IPS-20b (cell line): Measurements from ENCODE around the gene ROPN1L.

Experiments used
- H3K27ac ChIP-seq: one replicate; pipeline ENCODE4 v1.5.1; 2013; ENCODE audit warnings: low read length
- H3K27me3 ChIP-seq: 2 replicates; pipeline ENCODE4 v1.6.1; 2013; ENCODE audit warnings: mild to moderate bottlenecking, low read length, inconsistent platforms; ENCODE audit not compliant: insufficient read depth
- H3K36me3 ChIP-seq: 2 replicates; pipeline ENCODE4 v1.6.1; 2013; ENCODE audit warnings: low read depth, mild to moderate bottlenecking, inconsistent platforms, low read length, moderate library complexity; ENCODE audit not compliant: insufficient read depth
- H3K4me1 ChIP-seq: 2 replicates; pipeline ENCODE4 v1.6.1; 2013; ENCODE audit warnings: mild to moderate bottlenecking, control low read depth, inconsistent platforms, low read length, moderate library complexity; ENCODE audit not compliant: insufficient read depth
- H3K4me3 ChIP-seq: 2 replicates; pipeline ENCODE4 v1.5.1; 2013; ENCODE audit warnings: mild to moderate bottlenecking, low read length, inconsistent platforms
- H3K9ac ChIP-seq: 2 replicates; pipeline ENCODE4 v1.6.1; 2013; ENCODE audit warnings: low read depth, mild to moderate bottlenecking, inconsistent platforms, low read length, moderate library complexity
- H3K9me3 ChIP-seq: 2 replicates; pipeline ENCODE4 v1.6.1; 2013; ENCODE audit warnings: mild to moderate bottlenecking, low read depth, low read length, inconsistent platforms; ENCODE audit not compliant: insufficient read depth

The ROPN1L gene

DNA sequence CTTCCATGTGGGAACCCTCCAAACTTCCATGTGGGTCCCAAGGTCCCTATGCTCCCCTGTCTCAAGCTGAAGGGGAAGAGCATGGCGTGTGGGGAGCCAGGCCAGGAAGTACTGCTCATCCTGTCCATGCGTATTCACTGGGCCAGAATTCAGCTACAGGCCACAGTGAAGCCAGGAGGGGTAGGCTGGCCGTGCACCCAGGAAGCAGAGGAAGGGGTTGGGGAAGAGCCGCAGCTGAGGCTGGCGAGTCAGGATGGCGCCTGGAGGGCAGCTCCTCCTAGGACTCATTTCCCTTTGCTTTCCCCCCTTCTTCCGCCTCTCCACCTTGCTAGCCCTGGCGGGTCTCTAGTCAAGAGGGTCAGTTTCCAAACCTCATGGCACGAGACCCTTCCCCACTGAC, 57.4 kb downstream of the ROPN1L start:
- H3K27ac ChIP-seq = no peak overlapping the region

DNA sequence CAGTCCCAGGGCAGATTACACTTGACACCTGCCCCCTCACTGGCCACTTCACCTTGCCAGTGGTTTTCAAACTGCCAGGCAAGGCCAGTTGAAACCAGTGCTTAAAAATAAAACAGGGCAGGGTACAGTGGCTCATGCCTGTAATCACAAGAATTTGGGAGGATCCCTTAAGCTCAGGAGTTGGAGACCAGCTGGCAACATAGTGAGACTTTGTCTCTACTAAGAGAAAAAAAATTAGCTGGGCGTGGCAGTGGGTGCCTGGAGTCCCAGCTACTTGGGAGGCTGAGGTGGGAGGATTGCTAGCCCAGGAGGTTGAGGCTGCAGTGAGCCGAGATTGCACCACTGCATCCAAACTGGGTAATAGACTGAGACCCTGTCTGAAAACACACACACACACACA, 58.1 kb downstream of the ROPN1L start:
- H3K4me1 ChIP-seq = peaks cover 3% of the 10 kb centered on the region; the same call in 1 of the 2 replicates
- H3K27ac ChIP-seq = no peak overlapping the region
- no peak overlapping the region for H3K4me3 ChIP-seq
- H3K9ac ChIP-seq = no peak overlapping the region
- peaks cover 6% of the 10 kb centered on the region for H3K9me3 ChIP-seq
- H3K27me3 ChIP-seq = no peaks in the 10 kb centered on the region
- H3K36me3 ChIP-seq = no peaks in the 10 kb centered on the region; the same call in 1 of the 2 replicates

More for the DNA sequence above, 57.4 kb downstream of the ROPN1L start:
- Histone ChIP-seq H3K9me3 (peaks cover 13% of the 10 kb centered on the region), H3K4me3 (no peak overlapping the region), H3K4me1 (peaks cover 3% of the 10 kb centered on the region; the same call in 1 of the 2 replicates), H3K36me3 (no peaks in the 10 kb centered on the region; the same call in 1 of the 2 replicates), H3K27me3 (no peaks in the 10 kb centered on the region), H3K9ac (no peak overlapping the region)

DNA sequence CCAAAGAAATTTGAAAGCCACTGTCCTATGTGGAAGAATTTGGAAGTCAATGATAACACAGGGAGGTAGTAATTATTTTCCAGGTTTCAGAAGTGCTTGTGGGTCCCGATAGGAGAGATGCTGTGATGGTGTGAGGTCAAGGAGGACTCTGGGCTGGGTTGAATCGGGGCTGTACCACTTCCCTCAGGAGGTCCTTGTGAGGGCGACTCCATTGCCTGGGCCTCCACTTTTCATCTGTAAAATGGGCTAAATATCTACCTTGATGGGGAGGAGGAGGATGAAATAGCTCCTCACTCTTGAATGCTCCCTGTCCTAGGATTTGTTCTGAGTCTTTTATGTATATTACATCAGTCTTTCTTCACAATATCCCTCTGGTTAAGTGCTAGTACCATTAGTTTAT, 59.0 kb downstream of the ROPN1L start:
- Histone ChIP-seq H3K36me3 (no peaks in the 10 kb centered on the region), H3K9ac (no peak overlapping the region), H3K4me3 (no peak overlapping the region), H3K9me3 (no peaks in the 10 kb centered on the region), H3K27ac (no peak overlapping the region), H3K27me3 (no peaks in the 10 kb centered on the region), H3K4me1 (peaks cover 3% of the 10 kb centered on the region; the same call in 1 of the 2 replicates)

DNA sequence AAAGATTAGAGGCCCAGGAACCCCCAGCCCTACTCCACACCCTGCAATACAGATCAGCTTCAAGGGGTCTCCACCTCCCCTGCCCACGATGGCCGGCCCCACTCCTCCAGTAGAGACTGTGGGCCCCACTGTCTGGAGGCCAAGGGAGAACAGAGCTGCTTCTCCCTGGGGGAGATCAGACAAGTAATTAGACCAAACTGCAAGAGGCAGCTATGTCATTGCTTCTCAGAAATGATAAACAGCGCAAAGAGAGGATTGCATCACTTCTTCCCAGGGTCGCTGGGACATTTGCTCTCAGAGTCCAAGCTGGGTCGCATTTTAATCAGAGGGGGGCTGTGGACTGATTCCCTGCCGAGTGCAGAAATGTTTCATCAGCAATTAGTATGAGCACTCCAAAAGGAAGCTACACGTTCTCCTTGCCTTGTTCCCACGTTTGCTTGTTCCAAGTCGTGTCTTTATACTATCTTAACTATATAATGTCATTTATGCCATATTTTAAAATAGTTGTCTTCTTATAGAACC, 59.9 kb downstream of the ROPN1L start:
- Histone ChIP-seq H3K9me3 (no peaks in the 10 kb centered on the region), H3K4me1 (peaks cover 3% of the 10 kb centered on the region; the same call in 1 of the 2 replicates), H3K27me3 (no peaks in the 10 kb centered on the region), H3K36me3 (no peaks in the 10 kb centered on the region), H3K27ac (no peak overlapping the region), H3K4me3 (no peak overlapping the region), H3K9ac (no peak overlapping the region)

DNA sequence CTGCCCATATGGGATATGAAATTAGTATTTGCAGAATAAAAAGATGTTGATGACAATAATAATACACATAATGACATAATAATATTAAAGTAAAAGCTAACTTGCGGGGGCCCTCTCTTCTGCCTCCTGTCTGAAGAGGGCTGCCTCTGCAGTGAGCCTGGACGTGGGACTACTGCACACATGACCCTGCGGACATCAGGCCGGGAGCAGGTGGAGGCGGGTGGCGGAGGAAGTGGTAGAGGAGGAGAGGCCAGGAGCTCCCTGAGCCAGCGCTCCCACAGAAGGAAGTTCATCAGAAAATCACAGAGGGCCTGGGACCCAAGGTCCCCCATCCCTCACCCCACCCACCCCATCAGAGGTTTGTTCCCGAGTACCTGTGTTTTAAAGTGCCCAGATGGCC, 60.5 kb downstream of the ROPN1L start:
- H3K4me1 ChIP-seq = peaks cover 3% of the 10 kb centered on the region; the same call in 1 of the 2 replicates
- no peaks in the 10 kb centered on the region for H3K9me3 ChIP-seq
- H3K27me3 ChIP-seq = no peaks in the 10 kb centered on the region
- no peak overlapping the region for H3K4me3 ChIP-seq
- no peak overlapping the region for H3K27ac ChIP-seq
- H3K9ac ChIP-seq = no peak overlapping the region
- H3K36me3 ChIP-seq = no peaks in the 10 kb centered on the region

DNA sequence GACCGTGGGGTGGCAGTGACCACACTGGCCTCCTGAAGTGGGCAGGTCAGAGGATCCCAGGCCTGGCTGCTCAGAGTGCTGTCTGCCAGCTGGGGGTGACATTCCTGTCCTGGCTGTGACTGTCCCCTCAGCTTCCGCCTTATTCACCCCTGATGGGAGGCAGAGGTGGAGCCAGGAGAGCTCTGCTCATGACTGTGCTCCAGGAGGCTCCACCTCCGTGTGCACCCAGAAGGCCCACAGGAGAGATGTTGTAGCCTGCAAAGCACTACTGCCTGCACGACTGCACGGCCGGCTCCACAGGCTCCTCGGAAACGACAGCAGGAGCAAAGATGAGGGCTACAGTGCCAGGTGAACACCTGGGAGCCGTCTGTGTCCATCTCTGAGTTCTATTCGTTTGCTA, 60.9 kb downstream of the ROPN1L start:
- no peak overlapping the region for H3K4me3 ChIP-seq
- no peaks in the 10 kb centered on the region for H3K27me3 ChIP-seq
- H3K9me3 ChIP-seq = no peaks in the 10 kb centered on the region
- no peaks in the 10 kb centered on the region for H3K36me3 ChIP-seq
- H3K27ac ChIP-seq = no peak overlapping the region
- peaks cover 3% of the 10 kb centered on the region for H3K4me1 ChIP-seq
- no peak overlapping the region for H3K9ac ChIP-seq

DNA sequence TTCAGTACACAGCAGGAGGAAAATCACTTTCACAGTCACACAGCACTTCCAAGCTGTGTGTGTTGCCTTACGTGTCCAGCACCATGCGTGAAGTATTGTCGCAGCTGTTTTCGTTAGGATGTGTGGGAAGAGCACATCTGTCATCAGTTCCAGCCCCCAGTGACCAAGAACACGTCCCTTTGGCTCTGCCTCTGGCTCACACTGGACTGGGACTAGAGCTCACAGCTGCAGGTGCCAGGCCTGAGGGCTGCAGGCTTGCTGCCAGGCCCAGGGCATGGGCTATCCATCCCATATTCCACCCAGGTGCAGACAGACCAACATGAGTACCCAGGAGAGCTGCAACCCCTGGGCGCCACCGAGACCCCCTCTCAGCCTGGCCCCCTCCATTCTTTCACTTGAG, 61.6 kb downstream of the ROPN1L start:
- H3K9ac ChIP-seq = no peak overlapping the region
- no peaks in the 10 kb centered on the region for H3K9me3 ChIP-seq
- no peak overlapping the region for H3K27ac ChIP-seq
- no peak overlapping the region for H3K4me3 ChIP-seq
- H3K36me3 ChIP-seq = no peaks in the 10 kb centered on the region
- H3K27me3 ChIP-seq = no peaks in the 10 kb centered on the region
- H3K4me1 ChIP-seq = peaks cover 3% of the 10 kb centered on the region

DNA sequence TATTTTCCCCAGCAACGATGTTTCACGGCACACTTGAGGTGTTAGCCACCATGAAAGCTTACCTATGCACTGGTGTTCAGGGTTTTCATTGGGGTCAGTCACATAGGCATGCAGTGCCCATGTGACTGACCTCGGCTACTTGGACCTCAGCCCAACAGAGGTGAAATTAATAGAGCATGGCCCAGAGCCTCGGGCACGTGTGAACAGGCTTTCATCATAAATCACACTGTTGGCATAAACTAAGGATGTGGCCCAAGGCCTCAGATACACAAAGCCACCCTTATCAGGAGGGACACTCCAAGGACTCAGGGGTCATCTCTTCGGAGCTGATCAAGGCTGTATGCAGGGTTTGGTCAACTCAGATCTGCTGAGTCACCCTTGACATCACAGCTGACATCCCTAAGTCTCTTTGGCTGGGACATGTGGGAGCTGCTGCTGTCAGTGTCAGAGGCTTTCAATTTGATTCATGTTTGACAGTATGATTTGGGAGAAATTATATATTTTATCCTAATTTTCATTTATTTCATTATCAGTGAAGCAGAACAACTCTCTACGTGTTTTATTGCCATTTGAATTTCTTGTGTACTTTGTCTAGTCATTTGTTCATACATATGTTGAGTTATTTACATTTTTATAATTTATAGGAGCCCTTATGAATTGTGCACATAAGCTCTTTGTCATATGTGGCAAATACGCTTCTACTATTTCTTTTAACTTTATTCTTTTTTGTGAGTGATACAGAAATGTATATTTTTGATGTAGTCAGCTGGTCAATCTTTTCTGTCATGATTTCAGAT, 62.5 kb downstream of the ROPN1L start:
- H3K4me3 ChIP-seq = no peak overlapping the region
- no peak overlapping the region for H3K9ac ChIP-seq
- no peak overlapping the region for H3K27ac ChIP-seq
- no peaks in the 10 kb centered on the region for H3K36me3 ChIP-seq
- no peaks in the 10 kb centered on the region for H3K9me3 ChIP-seq
- no peaks in the 10 kb centered on the region for H3K27me3 ChIP-seq
- peaks cover 3% of the 10 kb centered on the region for H3K4me1 ChIP-seq

DNA sequence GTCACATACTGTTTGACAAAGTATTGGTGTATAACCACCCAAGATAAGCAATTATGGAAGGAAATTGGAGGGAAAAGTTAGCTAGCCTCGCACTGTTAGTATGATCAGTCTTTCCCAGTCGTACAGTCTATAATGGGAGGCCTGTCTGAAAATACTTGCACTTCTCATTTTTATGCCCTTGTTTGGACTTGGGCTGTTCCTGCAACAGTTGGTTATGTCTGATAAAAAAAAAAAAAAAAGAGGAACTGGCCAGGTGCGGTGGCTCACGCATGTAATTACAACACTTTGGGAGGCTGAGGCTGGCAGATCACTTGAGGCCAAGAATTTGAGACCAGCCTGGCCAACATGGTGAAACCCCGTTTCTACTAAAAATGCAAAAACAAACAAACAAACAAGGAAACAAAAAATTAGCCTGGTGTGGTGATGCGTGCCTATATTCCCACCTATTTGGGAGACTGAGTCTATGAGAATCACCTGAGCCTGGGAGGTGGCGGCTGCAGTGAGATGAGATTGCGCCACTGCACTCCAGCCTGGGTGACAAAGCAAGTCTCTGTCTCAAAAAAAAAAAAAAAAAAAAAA, 63.9 kb downstream of the ROPN1L start:
- Histone ChIP-seq H3K27ac (no peak overlapping the region), H3K9me3 (no peaks in the 10 kb centered on the region), H3K9ac (no peak overlapping the region), H3K36me3 (no peaks in the 10 kb centered on the region), H3K4me3 (no peak overlapping the region), H3K4me1 (peaks cover 3% of the 10 kb centered on the region), H3K27me3 (no peaks in the 10 kb centered on the region)

DNA sequence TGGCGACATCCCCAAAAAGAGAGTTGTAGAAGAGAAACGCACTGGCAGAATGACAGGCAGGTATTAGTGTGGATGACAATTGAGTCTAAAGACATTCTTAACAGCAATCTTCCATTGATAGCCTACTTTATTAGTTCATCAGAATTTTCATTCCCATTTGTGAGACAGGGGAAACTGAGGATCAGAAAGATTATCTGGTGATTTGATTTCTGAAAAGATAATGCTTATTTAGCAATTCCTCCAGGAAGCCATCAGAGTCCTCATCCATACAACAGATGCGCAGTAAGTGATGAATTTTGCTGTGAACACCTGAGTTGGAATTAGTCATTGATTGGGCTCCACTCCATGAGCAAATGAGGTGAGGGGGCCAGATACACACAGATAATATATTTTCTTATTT, 64.9 kb downstream of the ROPN1L start:
- Histone ChIP-seq H3K36me3 (no peaks in the 10 kb centered on the region), H3K4me1 (peaks cover 2% of the 10 kb centered on the region), H3K27me3 (no peaks in the 10 kb centered on the region), H3K9ac (no peak overlapping the region), H3K27ac (no peak overlapping the region), H3K4me3 (no peak overlapping the region), H3K9me3 (no peaks in the 10 kb centered on the region)

DNA sequence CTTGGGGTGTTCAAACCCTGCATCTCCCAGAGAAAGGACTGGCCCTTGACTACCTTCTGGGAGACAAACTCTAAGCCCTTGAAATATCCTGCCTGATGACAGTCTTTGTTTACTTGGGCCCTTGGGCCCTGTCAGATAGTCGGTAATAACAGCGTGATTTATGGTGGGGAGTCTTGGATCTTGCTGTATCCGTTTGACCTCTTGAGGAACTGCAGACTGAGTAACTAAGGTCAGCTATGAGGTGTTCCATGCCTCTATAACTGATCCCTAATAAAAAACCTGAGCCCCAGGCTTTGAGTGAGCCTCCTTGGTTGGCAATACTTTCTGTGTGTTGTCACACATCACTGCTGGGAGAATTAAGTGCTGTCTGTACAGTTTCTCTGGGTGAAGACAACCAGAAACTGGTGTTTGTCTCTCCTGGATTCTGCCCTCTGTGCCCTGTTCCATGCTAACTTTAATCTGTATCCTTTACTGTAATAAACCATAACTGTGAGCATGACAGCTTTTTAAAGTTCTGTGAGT, 66.0 kb downstream of the ROPN1L start:
- Histone ChIP-seq H3K27me3 (no peaks in the 10 kb centered on the region), H3K36me3 (no peaks in the 10 kb centered on the region), H3K4me3 (no peak overlapping the region), H3K27ac (no peak overlapping the region), H3K9me3 (no peaks in the 10 kb centered on the region), H3K9ac (no peak overlapping the region), H3K4me1 (no peaks in the 10 kb centered on the region; the same call in none of the 2 replicates)

DNA sequence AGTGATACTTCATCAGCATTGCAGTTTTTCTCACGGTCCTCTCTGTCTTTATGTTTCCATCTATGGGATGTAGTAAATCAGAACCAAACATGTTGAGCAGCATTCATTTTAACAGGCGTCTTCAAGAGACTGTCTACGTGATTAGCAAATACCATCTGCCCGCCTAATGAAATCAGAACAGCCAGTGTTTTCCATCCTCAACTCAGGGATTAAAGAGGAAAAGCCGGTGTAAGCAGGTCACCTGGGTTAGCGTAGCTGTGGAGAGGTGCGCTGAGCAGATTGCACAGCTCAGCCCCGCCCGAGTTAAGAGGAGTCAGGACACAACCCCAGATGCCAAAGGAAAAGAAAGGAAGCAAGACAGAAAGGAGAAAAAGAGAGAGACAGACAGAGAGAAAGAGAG, 67.9 kb downstream of the ROPN1L start:
- Histone ChIP-seq H3K36me3 (no peaks in the 10 kb centered on the region), H3K27me3 (no peaks in the 10 kb centered on the region)

More for the DNA sequence above, 67.9 kb downstream of the ROPN1L start:
- Histone ChIP-seq H3K27ac (no peak overlapping the region), H3K9ac (no peak overlapping the region), H3K4me3 (no peak overlapping the region), H3K9me3 (no peaks in the 10 kb centered on the region), H3K4me1 (peaks cover 6% of the 10 kb centered on the region)
